Measurements from ENCODE around the gene EIF6. TPM values are rescaled to one million over a fixed set of nuclear protein-coding genes. Genes with fewer than 3 reads are reported as not detected.
"Not testable (repeated sequence)": the region's sequence is repeated elsewhere in the genome, so short reads cannot be mapped to it uniquely, and the experiment has no call there.

Gene EIF6
- total RNA-seq, 2 experiments from 2014 or later = 93.0 to 94.7 TPM

GRCh38 chr20:35320396-35321126, 36.0 kb upstream of the EIF6 start:
- H3K9me3 Mint-ChIP-seq = no peaks in the 10 kb centered on the region
- no peaks in the 10 kb centered on the region for H3K27me3 Mint-ChIP-seq (ENCODE audit: low read depth)
- H3K36me3 Mint-ChIP-seq (ENCODE audit: low read depth) = peaks cover 3% of the 10 kb centered on the region
- intact Hi-C loops (cut with micrococcal nuclease) = no loop called here
- no peak for DNase-seq
- peaks cover 32% of the 10 kb centered on the region for H3K4me1 Mint-ChIP-seq (ENCODE audit: low read depth)
- H3K27ac Mint-ChIP-seq = no peak overlapping the region
- CTCF ChIA-PET = interaction anchor here (0.6 kb wide), 1 partner anchor 17 kb away, joined by 3 read pairs; no protein-coding TSS in a partner anchor
- H3K4me3 Mint-ChIP-seq = no peak overlapping the region

DNA sequence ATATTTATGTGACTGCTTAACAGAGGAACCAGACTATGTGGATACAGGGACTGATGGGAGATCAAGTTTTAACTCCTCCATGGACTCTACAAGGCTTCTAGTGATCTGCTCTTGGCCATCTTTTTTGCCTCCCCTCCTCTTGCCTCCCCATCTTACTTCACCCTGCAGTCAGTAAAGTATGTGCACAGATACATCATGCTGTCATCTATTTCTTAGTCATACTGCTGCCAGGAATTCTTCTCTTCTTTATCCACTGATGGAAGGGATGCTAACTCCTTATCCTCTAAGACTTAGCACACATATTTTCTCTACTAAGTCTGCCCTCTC, 35.3 kb upstream of the EIF6 start:
- H3K27ac Mint-ChIP-seq = no peak overlapping the region
- H3K4me3 Mint-ChIP-seq = no peak overlapping the region
- peaks cover 38% of the 10 kb centered on the region for H3K4me1 Mint-ChIP-seq (ENCODE audit: low read depth)
- CTCF ChIA-PET = no interaction called here
- DNase-seq = no peak
- no peaks in the 10 kb centered on the region for H3K27me3 Mint-ChIP-seq (ENCODE audit: low read depth)
- peaks cover 3% of the 10 kb centered on the region for H3K36me3 Mint-ChIP-seq (ENCODE audit: low read depth)
- intact Hi-C loops (cut with micrococcal nuclease) = no loop called here
- no peaks in the 10 kb centered on the region for H3K9me3 Mint-ChIP-seq

DNA sequence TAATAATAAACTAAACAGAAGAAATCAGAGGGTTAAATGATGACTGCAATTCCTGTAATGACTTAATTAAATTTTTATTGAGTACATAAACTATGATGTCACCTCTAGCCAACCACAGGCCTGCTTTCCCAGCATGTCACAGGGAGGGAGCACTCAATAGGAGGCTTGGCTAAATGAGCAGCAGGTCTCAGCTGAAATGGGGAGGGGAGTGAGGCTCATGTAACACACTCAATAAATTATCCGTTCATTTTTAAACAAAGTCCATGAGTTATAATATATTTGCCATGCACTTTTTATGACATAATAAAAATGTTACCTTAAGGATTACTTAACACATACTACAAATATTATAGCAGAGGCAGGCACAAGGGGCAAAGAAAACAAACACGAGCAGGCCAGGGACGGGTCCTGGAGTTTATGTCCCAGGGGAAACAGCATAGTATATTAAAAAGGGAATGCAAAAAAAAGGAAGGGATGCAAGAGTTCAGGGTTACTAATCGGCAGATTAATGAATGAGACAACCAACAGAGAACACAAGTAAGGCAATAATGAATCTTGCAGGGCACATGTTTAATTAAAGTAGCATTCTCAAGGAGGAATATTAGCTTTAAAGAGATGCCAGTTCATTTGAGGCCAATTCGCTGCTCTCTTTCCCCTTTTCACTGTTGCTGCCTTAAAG, 34.8 kb upstream of the EIF6 start:
- no peaks in the 10 kb centered on the region for H3K9me3 Mint-ChIP-seq
- CTCF ChIA-PET = no interaction called here
- peaks cover 3% of the 10 kb centered on the region for H3K36me3 Mint-ChIP-seq (ENCODE audit: low read depth)
- no peak overlapping the region for H3K4me3 Mint-ChIP-seq
- H3K4me1 Mint-ChIP-seq (ENCODE audit: low read depth) = peaks cover 43% of the 10 kb centered on the region
- H3K27ac Mint-ChIP-seq = no peak overlapping the region
- H3K27me3 Mint-ChIP-seq (ENCODE audit: low read depth) = no peaks in the 10 kb centered on the region
- DNase-seq = no peak
- intact Hi-C loops (cut with micrococcal nuclease) = no loop called here

DNA sequence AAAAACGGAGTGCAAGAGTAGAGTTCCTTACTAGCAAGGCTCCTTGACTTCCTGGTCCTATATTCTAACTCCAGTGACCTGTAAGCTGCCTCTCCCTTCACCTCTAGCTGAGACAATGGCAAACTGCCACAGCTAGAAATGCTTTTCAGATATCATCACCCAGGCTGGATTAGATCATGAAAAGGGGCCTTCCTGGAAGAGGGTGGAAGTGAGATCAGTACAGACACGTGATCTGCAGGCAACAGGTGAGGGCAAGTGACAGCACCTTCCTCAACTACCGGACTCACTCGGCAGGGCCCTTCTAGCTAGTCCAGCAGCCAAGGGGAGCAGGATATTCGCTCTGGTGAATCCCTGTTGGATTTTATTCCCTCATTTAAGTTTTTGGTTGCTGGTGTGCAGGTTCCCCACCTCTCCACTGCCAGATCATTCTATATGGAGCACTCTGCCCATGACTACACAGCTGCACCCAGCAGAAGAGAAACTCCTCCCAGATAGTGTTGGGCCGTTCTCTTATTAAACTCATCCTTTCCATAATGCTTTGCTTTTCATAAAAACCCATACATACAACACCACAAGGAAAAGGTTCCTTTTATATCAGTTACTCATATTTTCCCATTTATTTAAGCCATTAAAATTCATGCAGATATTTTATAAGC, 34.1 kb upstream of the EIF6 start:
- H3K36me3 Mint-ChIP-seq (ENCODE audit: low read depth) = peaks cover 3% of the 10 kb centered on the region
- no peaks in the 10 kb centered on the region for H3K9me3 Mint-ChIP-seq
- H3K4me3 Mint-ChIP-seq = no peak overlapping the region
- H3K4me1 Mint-ChIP-seq (ENCODE audit: low read depth) = peaks cover 46% of the 10 kb centered on the region
- H3K27me3 Mint-ChIP-seq (ENCODE audit: low read depth) = no peaks in the 10 kb centered on the region
- intact Hi-C loops (cut with micrococcal nuclease) = no loop called here
- CTCF ChIA-PET = interaction anchor here (0.6 to 1.3 kb wide), 3 partner anchors 11 to 20 kb away, joined by 3 to 4 read pairs (median 4); no protein-coding TSS in a partner anchor
- peak; percentile 43 for DNase-seq
- H3K27ac Mint-ChIP-seq = peak overlapping the region; percentile 33

DNA sequence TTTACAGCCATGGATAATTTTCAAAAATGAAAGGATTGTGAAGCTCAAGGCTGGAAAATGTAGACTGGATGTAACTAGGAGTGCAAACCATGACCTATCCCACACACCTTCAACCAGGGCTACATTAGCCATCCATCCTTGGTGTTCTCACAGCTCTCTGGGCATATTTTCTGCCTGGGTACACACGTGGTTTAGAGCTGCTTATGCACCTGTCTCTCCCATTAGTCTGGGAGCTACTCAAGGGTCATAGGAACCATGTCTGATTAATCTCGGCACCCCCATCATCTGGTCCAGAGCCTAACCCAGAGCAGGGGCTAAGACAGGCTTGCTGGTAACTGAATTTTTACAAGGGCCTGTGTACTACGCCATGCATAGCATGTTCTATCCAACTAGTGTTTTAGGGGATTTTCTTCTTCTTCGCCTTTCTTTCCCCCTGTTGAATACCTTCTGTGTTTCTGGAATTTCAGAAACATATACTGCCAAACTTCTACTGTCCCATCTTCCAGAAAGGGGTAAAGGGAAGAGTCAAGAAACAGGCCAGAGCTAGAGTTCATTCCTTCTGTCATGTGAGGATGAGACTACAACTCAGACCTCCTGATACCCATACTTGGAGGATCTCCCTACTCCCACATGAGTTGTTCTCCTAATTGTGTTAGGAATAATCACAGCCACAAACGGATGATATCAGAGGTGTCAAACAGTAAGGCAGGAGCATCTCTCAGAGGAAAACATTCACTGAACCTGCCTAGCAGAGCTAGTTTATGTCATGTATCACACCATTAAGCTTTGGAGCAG, 33.0 kb upstream of the EIF6 start:
- H3K27me3 Mint-ChIP-seq (ENCODE audit: low read depth) = no peaks in the 10 kb centered on the region
- intact Hi-C loops (cut with micrococcal nuclease) = no loop called here
- H3K9me3 Mint-ChIP-seq = no peaks in the 10 kb centered on the region
- CTCF ChIA-PET = interaction anchor here (0.6 to 1.5 kb wide), 6 partner anchors 9 to 19 kb away, joined by 3 to 4 read pairs (median 4); no protein-coding TSS in a partner anchor
- H3K4me3 Mint-ChIP-seq = no peak overlapping the region
- peak overlapping the region; percentile 5 for H3K27ac Mint-ChIP-seq
- peaks cover 4% of the 10 kb centered on the region for H3K36me3 Mint-ChIP-seq (ENCODE audit: low read depth)
- no peak for DNase-seq
- peaks cover 42% of the 10 kb centered on the region for H3K4me1 Mint-ChIP-seq (ENCODE audit: low read depth)

GRCh38 chr20:35316086-35316485, 31.5 kb upstream of the EIF6 start:
- peaks cover 8% of the 10 kb centered on the region for H3K36me3 Mint-ChIP-seq (ENCODE audit: low read depth)
- no peaks in the 10 kb centered on the region for H3K9me3 Mint-ChIP-seq
- no peaks in the 10 kb centered on the region for H3K27me3 Mint-ChIP-seq (ENCODE audit: low read depth)
- H3K27ac Mint-ChIP-seq = no peak overlapping the region
- H3K4me3 Mint-ChIP-seq = no peak overlapping the region
- H3K4me1 Mint-ChIP-seq (ENCODE audit: low read depth) = peaks cover 56% of the 10 kb centered on the region
- intact Hi-C loops (cut with micrococcal nuclease) = no loop called here
- CTCF ChIA-PET = no interaction called here
- DNase-seq = no peak

DNA sequence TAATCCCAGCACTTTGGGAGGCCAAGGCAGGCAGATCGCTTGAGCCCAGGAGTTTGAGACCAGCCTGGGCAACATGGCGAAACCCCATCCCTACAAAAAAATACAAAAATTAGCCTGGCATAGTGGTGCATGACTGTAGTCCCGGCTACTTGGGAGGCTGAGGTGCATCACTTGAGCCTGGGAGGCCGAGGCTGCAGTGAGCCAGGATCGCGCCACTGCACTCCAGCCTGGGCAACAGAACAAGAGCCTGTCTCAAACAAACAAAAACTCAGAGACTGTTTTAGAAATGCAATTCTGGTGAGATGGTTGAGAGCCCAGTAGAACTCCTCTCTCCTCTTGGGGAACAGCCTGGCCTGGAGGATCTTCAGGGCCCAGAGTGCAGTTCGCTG, 31.1 kb upstream of the EIF6 start:
- H3K4me1 Mint-ChIP-seq (ENCODE audit: low read depth) = peaks cover 60% of the 10 kb centered on the region
- H3K36me3 Mint-ChIP-seq (ENCODE audit: low read depth); H3K27me3 Mint-ChIP-seq (ENCODE audit: low read depth); H3K4me3 Mint-ChIP-seq; H3K27ac Mint-ChIP-seq; DNase-seq; intact Hi-C loops (cut with micrococcal nuclease); H3K9me3 Mint-ChIP-seq: not testable (repeated sequence)
- CTCF ChIA-PET = interaction anchor here (1.2 kb wide), 1 partner anchor 8 kb away, joined by 3 read pairs; no protein-coding TSS in a partner anchor

GRCh38 chr20:35314816-35315631, 30.5 kb upstream of the EIF6 start:
- no peak for DNase-seq
- CTCF ChIA-PET = interaction anchor here (1.2 kb wide), 1 partner anchor 9 kb away, joined by 3 read pairs; no protein-coding TSS in a partner anchor
- Mint-ChIP-seq H3K27me3 (ENCODE audit: low read depth) (no peaks in the 10 kb centered on the region), H3K27ac (peak overlapping the region; percentile 47), H3K4me3 (no peak overlapping the region), H3K9me3 (no peaks in the 10 kb centered on the region), H3K36me3 (ENCODE audit: low read depth) (peaks cover 8% of the 10 kb centered on the region), H3K4me1 (ENCODE audit: low read depth) (peaks cover 60% of the 10 kb centered on the region)
- intact Hi-C loops (cut with micrococcal nuclease) = no loop called here

DNA sequence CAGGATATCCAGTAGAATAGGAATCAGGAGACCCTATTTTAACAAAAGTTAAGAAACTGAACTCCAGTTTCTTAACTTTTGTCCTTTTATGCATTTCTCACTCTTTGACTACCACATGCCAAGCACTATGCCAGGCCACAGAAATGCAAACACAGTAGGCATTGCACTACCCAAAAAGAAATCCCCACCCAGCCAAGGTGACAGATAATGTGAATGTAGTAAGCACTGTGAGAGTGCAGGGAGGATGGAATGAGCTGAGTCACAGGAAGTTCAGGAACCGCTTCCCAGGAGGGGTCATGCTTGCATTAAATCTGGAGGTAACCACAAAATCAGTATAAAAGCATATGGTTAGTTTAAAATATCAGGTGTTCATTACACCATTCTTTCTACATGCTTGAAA, 27.7 kb upstream of the EIF6 start:
- Mint-ChIP-seq H3K4me3 (no peak overlapping the region), H3K4me1 (ENCODE audit: low read depth) (peaks cover 52% of the 10 kb centered on the region), H3K27ac (peak overlapping the region; percentile 80), H3K27me3 (ENCODE audit: low read depth) (no peaks in the 10 kb centered on the region), H3K9me3 (no peaks in the 10 kb centered on the region), H3K36me3 (ENCODE audit: low read depth) (peaks cover 8% of the 10 kb centered on the region)
- CTCF ChIA-PET = interaction anchor here (1.0 to 4.5 kb wide), 2 partner anchors 9 to 17 kb away, joined by 5 to 13 read pairs; no protein-coding TSS in a partner anchor
- intact Hi-C loops (cut with micrococcal nuclease) = loop anchor here (1.0 kb wide), 1 partner anchor 16 kb away; no protein-coding TSS in a partner anchor
- peak; percentile 69 for DNase-seq

DNA sequence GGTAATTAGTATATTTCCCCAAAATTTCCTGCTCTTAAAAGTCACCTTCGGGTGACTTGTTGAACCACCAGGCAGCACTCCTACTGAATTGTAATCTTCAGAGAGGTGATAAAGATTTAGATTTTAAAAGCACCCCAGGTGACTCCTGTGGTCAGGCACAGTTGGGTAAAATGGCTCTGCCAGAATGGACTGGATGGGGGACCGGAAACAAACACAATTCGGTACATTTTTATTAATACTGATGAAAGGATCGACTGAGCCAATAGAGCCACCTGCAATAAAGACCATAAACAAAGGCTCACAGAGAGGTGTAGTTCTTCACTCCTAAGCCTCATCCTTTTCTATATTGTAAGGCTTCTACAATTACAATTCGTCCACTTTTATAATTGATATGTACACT, 27.2 kb upstream of the EIF6 start:
- Mint-ChIP-seq H3K27me3 (ENCODE audit: low read depth) (no peaks in the 10 kb centered on the region), H3K36me3 (ENCODE audit: low read depth) (peaks cover 9% of the 10 kb centered on the region), H3K4me1 (ENCODE audit: low read depth) (peaks cover 56% of the 10 kb centered on the region), H3K27ac (peak overlapping the region; percentile 80), H3K9me3 (no peaks in the 10 kb centered on the region), H3K4me3 (no peak overlapping the region)
- CTCF ChIA-PET = interaction anchor here (1.0 to 4.5 kb wide), 3 partner anchors 8 to 120 kb away, joined by 5 to 13 read pairs (median 6); no protein-coding TSS in a partner anchor
- intact Hi-C loops (cut with micrococcal nuclease) = loop anchor here (1.0 kb wide), 1 partner anchor 16 kb away; no protein-coding TSS in a partner anchor
- no peak for DNase-seq

DNA sequence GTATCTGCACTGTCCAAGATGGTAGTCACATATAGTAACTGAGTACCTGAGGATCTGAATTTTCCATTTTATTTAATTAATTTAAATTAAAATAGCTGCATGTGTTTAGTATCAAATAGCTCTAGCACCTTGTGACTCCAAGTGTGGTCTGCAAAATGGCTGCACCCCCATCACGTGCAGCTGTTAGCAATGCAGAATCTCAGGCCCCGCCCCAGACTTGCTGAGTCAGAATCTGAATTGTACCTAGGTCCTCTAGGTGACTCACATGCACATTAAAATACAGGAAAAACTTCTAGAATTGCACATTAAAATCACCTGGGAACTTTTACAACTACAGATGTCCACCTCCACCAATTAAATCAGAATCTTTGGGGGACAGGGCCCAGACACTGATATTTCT, 26.8 kb upstream of the EIF6 start:
- H3K36me3 Mint-ChIP-seq (ENCODE audit: low read depth) = peaks cover 12% of the 10 kb centered on the region
- intact Hi-C loops (cut with micrococcal nuclease) = no loop called here
- H3K27ac Mint-ChIP-seq = peak overlapping the region; percentile 80
- CTCF ChIA-PET = interaction anchor here (1.3 to 4.5 kb wide), 3 partner anchors 18 to 136 kb away, joined by 4 to 13 read pairs (median 6); no protein-coding TSS in a partner anchor
- H3K4me1 Mint-ChIP-seq (ENCODE audit: low read depth) = peaks cover 60% of the 10 kb centered on the region
- peak; percentile 90 for DNase-seq
- H3K27me3 Mint-ChIP-seq (ENCODE audit: low read depth) = no peaks in the 10 kb centered on the region
- no peaks in the 10 kb centered on the region for H3K9me3 Mint-ChIP-seq
- H3K4me3 Mint-ChIP-seq = no peak overlapping the region

Data from activated naive CD4-positive, alpha-beta T cell treated with anti-CD3 and anti-CD28 coated beads for 36 hours (primary cell).